Esophagus squamous epithelium (tissue), 4 donors: ENCODE data around the gene ZNF592.

Experiments used
- CTCF ChIP-seq, 6 experiments: fragments of 450-650 bp in 4 of 6; fragments of 200-600 bp in 2 of 6; sonication (generic) in 2 of 6; IDR thresholded peaks; one replicate each; pipeline ENCODE4 v1.5.1; 2016 to 2019; ENCODE audit warnings: antibody characterized with exemption in 6 of 6, mild to moderate bottlenecking in 4 of 6, moderate library complexity in 4 of 6
- POLR2A ChIP-seq, 4 donors: fragments of 450-650 bp; IDR thresholded peaks; one replicate each; pipeline ENCODE4 v1.6.1; 2017; ENCODE audit warnings: antibody characterized with exemption in 4 of 4, mild to moderate bottlenecking in 4 of 4, moderate library complexity in 3 of 4

- no peak for TF ChIP-seq POLR2A (IDR thresholded peaks at IDR 0.05)
- no peak for TF ChIP-seq CTCF (IDR thresholded peaks at IDR 0.05)
Measured at GRCh38 chr15:84812842-84813241, 64.5 kb downstream of the ZNF592 start.
